Parathyroid adenoma (tissue), 2 donors: ENCODE data around the gene CD2AP.

Experiments used
- H2AFZ ChIP-seq: fragments of 300-600 bp; sonication (generic); one replicate; pipeline ENCODE4 v1.7.0; 2017; ENCODE audit warnings: antibody characterized with exemption, mild to moderate bottlenecking
- H3K27ac ChIP-seq: fragments of 300-600 bp; sonication (generic); one replicate; pipeline ENCODE4 v1.7.0; 2017
- H3K27me3 ChIP-seq: fragments of 300-600 bp; sonication (generic); one replicate; pipeline ENCODE4 v1.7.0; 2017; ENCODE audit warnings: low read length; ENCODE audit not compliant: control insufficient read depth, insufficient read depth
- H3K36me3 ChIP-seq: fragments of 300-600 bp; sonication (generic); one replicate; pipeline ENCODE4 v1.7.0; 2017; ENCODE audit warnings: low read length; ENCODE audit not compliant: control insufficient read depth, insufficient read depth
- H3K4me1 ChIP-seq: fragments of 300-600 bp; sonication (generic); one replicate; pipeline ENCODE4 v1.7.0; 2017; ENCODE audit warnings: control low read depth
- H3K4me2 ChIP-seq: fragments of 300-600 bp; sonication (generic); one replicate; pipeline ENCODE4 v1.7.0; 2017; ENCODE audit warnings: low read length
- H3K4me3 ChIP-seq: fragments of 300-600 bp; sonication (generic); one replicate; pipeline ENCODE4 v1.7.0; 2017; ENCODE audit warnings: low read depth, low read length
- H3K79me2 ChIP-seq: fragments of 300-600 bp; sonication (generic); one replicate; pipeline ENCODE4 v1.7.0; 2017; ENCODE audit warnings: control low read depth
- H3K9ac ChIP-seq: fragments of 300-600 bp; sonication (generic); one replicate; pipeline ENCODE4 v1.7.0; 2017; ENCODE audit warnings: mild to moderate bottlenecking
- H3K9me3 ChIP-seq: fragments of 300-600 bp; sonication (generic); one replicate; pipeline ENCODE4 v1.7.0; 2017; ENCODE audit warnings: low read length; ENCODE audit not compliant: control insufficient read depth
- TF ChIP-seq, protein P1 (sequence below): fragments of 300-600 bp; sonication (generic); IDR thresholded peaks from one replicate; pipeline ENCODE4 v1.7.0; 2017; ENCODE audit warnings: antibody characterized with exemption, mild to moderate bottlenecking
- donor health status: primary hyperparathyroidism.

Gene CD2AP

DNA sequence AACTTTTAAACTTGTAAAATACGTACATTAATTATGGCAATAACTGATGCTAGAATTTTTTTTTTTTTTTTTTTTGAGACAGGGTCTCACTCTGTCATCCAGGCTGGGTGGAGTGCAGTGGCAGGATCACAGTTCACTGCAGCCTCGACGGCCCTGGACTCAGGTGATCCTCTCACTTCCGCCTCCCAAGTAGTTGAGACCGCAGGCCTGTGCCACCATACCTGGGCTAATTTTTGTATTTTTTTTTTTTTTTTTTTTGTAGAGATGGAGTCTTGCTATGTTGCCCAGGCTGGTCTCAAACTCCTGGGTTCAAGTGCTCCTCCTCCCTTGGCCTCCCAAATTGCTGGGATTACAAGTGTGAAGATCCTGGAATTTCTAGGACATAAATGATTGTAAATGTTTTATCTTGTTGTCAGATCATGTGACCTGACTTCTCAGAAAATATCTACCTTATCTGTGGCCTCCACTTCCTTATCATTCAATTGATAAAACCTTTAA is 2.2 kb upstream of the CD2AP start:
- no peak overlapping the region for H3K4me2 ChIP-seq
- H3K79me2 ChIP-seq = peaks cover 5% of the 10 kb centered on the region
- TF ChIP-seq, protein P1, sequence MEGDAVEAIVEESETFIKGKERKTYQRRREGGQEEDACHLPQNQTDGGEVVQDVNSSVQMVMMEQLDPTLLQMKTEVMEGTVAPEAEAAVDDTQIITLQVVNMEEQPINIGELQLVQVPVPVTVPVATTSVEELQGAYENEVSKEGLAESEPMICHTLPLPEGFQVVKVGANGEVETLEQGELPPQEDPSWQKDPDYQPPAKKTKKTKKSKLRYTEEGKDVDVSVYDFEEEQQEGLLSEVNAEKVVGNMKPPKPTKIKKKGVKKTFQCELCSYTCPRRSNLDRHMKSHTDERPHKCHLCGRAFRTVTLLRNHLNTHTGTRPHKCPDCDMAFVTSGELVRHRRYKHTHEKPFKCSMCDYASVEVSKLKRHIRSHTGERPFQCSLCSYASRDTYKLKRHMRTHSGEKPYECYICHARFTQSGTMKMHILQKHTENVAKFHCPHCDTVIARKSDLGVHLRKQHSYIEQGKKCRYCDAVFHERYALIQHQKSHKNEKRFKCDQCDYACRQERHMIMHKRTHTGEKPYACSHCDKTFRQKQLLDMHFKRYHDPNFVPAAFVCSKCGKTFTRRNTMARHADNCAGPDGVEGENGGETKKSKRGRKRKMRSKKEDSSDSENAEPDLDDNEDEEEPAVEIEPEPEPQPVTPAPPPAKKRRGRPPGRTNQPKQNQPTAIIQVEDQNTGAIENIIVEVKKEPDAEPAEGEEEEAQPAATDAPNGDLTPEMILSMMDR = no peak
- no peak overlapping the region for H3K4me3 ChIP-seq
- no peaks in the 10 kb centered on the region for H3K9me3 ChIP-seq
- no peak overlapping the region for H3K27ac ChIP-seq
- no peak overlapping the region for H3K9ac ChIP-seq
- H3K27me3 ChIP-seq = no peaks in the 10 kb centered on the region
- H3K4me1 ChIP-seq = no peaks in the 10 kb centered on the region
- H3K36me3 ChIP-seq = no peaks in the 10 kb centered on the region
- H2AFZ ChIP-seq = no peak overlapping the region

DNA sequence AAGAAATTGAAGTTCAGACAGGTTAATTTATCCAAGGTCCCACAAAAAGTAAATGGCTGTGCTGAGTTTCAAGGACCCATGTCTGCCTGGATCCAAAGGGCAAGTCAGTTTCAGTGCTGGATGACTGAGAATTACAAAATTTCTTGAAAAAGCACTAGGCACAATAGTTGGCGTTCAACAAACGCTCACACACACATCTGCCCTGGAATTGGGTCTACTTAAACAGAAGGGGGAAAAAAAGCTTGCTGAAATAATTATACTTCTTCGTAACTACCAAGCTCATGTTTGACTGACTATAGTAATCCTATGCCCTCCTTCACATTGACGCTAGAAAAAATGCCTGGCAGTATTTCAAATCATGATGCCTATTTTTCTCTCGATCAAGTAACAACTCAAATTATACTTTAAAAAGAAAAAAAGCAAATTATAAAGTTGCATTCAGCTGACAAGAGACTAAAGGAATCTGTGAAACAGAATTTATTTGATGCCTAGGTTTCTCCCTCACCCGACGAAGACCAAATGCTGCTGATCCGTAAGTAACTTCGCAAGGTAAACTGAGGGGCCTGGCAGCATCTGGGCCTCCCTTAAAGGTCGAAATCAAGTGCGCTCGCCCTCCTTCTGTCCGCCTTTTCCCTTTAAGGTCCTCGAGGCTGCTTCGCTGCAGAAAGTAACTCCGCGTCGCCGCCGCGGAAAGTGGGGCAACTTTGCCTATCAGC is 650 bp upstream of the CD2AP start:
- Histone ChIP-seq H3K4me1 (no peaks in the 10 kb centered on the region), H3K9ac (peak overlapping the region; percentile 95), H3K9me3 (no peaks in the 10 kb centered on the region), H3K4me3 (peak overlapping the region; percentile 99), H3K27ac (peak overlapping the region; percentile 97), H3K27me3 (no peaks in the 10 kb centered on the region), H3K79me2 (peaks cover 8% of the 10 kb centered on the region), H3K36me3 (no peaks in the 10 kb centered on the region), H3K4me2 (peak overlapping the region; percentile 88), H2AFZ (peak overlapping the region; percentile 97)
- TF ChIP-seq, protein P1 = no peak

DNA sequence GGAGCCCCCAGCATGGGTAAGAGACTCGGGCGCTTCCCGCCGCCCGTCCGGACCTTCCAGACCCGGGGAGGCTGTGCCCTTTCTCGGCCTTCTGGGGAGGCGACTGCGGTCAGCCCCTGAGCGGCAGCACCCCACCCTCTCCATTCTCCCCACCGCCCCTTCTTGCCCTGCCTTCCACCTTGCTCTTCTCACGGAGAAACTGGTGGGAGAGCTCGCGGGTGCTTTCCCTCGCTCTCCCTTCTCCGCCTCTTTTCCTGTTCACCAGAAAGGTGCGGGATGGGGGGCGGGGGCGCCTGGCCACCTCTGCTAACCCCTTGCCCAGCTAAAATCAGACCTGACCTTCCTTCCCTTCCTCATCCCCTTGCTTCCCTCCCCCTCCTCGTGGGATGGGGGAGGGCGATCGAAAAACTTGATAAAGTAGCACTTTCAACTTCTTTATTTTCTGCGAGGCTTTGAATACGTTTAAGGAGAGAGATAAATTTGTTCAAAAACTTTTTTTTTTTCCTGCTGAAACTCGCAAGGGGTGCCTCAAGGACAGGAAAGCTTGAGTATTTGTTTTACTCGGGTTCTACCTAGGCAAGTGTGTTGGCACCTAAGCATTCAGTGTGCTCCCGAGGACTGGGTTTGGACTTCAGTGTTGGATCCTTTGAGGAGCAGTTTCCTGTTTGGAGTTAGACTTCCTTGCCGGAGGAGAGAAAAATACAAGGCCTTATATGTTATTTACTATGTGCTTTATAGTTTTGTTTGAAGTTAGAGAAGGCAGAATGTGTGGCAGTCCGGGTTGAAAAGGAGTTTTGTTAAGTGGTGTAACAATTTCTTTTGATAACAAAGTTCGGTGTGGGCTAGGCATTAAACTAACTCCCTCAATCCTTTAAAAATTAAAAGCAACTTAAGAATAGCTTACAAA is 897 bp downstream of the CD2AP start:
- H3K4me2 ChIP-seq = peak overlapping the region; percentile 88
- peak overlapping the region; percentile 97 for H3K27ac ChIP-seq
- peaks cover 6% of the 10 kb centered on the region for H3K4me1 ChIP-seq
- H3K27me3 ChIP-seq = no peaks in the 10 kb centered on the region
- H3K36me3 ChIP-seq = no peaks in the 10 kb centered on the region
- peak overlapping the region; percentile 95 for H3K9ac ChIP-seq
- TF ChIP-seq, protein P1 = no peak
- H3K79me2 ChIP-seq = peaks cover 12% of the 10 kb centered on the region
- H3K4me3 ChIP-seq = peak overlapping the region; percentile 99
- H2AFZ ChIP-seq = peak overlapping the region; percentile 97
- no peaks in the 10 kb centered on the region for H3K9me3 ChIP-seq

DNA sequence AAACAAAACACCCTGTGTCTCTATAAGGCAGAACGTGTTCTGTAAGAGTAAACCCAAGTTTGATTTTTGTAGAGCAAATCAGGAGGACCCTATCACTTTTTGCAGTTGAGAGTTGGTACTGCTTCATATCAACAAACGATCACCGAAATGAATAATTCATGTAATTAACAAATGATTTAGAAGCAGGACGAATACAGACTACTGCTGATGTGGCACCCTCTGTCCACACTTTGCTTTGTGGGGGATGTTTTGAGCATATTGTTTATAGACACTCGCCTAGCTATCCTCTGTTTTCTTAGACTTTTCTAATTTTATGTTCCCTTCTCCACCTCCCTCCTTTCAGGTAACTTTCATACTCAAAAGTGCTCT is 1.5 kb downstream of the CD2AP start:
- peak overlapping the region; percentile 97 for H3K27ac ChIP-seq
- H3K27me3 ChIP-seq = no peaks in the 10 kb centered on the region
- peak overlapping the region; percentile 99 for H3K4me3 ChIP-seq
- peaks cover 12% of the 10 kb centered on the region for H3K79me2 ChIP-seq
- no peaks in the 10 kb centered on the region for H3K36me3 ChIP-seq
- no peak overlapping the region for H3K9ac ChIP-seq
- H3K9me3 ChIP-seq = no peaks in the 10 kb centered on the region
- H3K4me1 ChIP-seq = peaks cover 6% of the 10 kb centered on the region
- peak overlapping the region; percentile 97 for H2AFZ ChIP-seq
- TF ChIP-seq, protein P1 = no peak
- H3K4me2 ChIP-seq = peak overlapping the region; percentile 88
